Neural progenitor cell (in vitro differentiated cells): ENCODE data around the gene NKAIN2.

Experiments
- CTCF ChIP-seq: fragments of 200-600 bp; sonication (generic); IDR thresholded peaks from 2 replicates; pipeline ENCODE4 v1.5.1; 2017; ENCODE audit warnings: antibody characterized with exemption, mild to moderate bottlenecking
- EZH2phosphoT487 ChIP-seq: fragments of 200-600 bp; sonication (generic); IDR thresholded peaks from 2 replicates; pipeline ENCODE4 v1.6.1; 2017; ENCODE audit warnings: antibody characterized with exemption

GRCh38 chr6:124546601-124547000 is 742.9 kb downstream of the NKAIN2 start:
- TF ChIP-seq CTCF (no peak), EZH2phosphoT487 (no peak)
